IPS-18a (cell line): ENCODE results near the gene VRK3.
"Not testable (repeated sequence)": the region's sequence is repeated elsewhere in the genome, so short reads cannot be mapped to it uniquely, and the experiment has no call there.

ENCODE experiments used
- H3K27ac ChIP-seq: one replicate; pipeline ENCODE4 v1.5.1; 2013; ENCODE audit warnings: low read length
- H3K27me3 ChIP-seq: one replicate; pipeline ENCODE4 v1.6.1; 2013; ENCODE audit warnings: mild to moderate bottlenecking, low read length; ENCODE audit not compliant: control insufficient read depth, insufficient read depth
- H3K36me3 ChIP-seq: one replicate; pipeline ENCODE4 v1.6.1; 2013; ENCODE audit warnings: low read depth, low read length; ENCODE audit not compliant: control insufficient read depth
- H3K4me1 ChIP-seq: one replicate; pipeline ENCODE4 v1.6.1; 2013; ENCODE audit warnings: low read depth, low read length; ENCODE audit not compliant: control insufficient read depth
- H3K4me3 ChIP-seq: one replicate; pipeline ENCODE4 v1.5.1; 2013; ENCODE audit warnings: low read length
- H3K9ac ChIP-seq: one replicate; pipeline ENCODE4 v1.6.1; 2013; ENCODE audit warnings: mild to moderate bottlenecking, low read length, moderate library complexity
- H3K9me3 ChIP-seq: one replicate; pipeline ENCODE4 v1.6.1; 2013; ENCODE audit warnings: low read depth, low read length; ENCODE audit not compliant: control insufficient read depth

The VRK3 gene

GRCh38 chr19:49971991-49972411, 53.2 kb downstream of the VRK3 start:
- H3K9ac ChIP-seq: no peak overlapping the region
- no peaks in the 10 kb centered on the region for H3K9me3 ChIP-seq
- H3K27ac ChIP-seq: no peak overlapping the region
- no peaks in the 10 kb centered on the region for H3K36me3 ChIP-seq
- no peak overlapping the region for H3K4me3 ChIP-seq
- H3K27me3 ChIP-seq: no peaks in the 10 kb centered on the region
- no peaks in the 10 kb centered on the region for H3K4me1 ChIP-seq

- H3K27ac ChIP-seq, H3K27me3 ChIP-seq, H3K4me3 ChIP-seq, H3K9me3 ChIP-seq, H3K9ac ChIP-seq, H3K36me3 ChIP-seq, H3K4me1 ChIP-seq: not testable (repeated sequence)
Observed at GRCh38 chr19:49969355-49969754, 55.8 kb downstream of the VRK3 start.

DNA sequence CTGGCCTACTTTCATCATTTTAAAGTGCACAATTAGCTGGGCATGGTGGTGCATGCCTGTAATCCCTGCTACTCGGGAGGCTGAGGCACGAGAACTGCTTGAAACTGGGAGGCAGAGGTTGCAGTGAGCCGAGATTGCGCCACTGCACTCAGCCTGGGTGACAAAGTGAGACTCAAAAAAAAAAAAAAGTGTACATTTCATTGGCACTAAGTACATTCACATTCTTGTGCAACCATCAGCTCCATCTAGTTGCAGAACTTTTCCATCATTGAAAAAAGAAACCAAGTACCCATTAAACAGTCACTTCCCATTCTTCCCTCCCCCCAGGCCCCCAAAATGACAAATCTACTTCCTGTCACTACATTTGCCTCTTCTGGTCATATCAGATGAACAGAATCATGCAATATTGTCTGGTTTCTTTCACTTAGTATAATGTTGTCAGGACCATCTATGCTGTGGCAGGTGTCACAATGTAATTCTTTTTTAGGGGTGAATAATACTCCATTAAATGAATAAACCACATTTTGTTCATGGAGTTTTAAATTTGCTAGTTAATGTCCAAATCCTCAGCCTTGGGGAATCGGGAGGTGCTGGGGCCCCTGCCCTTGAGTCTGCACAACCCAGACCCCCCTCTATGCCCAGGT, 56.8 kb downstream of the VRK3 start:
- H3K9me3 ChIP-seq: no peaks in the 10 kb centered on the region
- no peaks in the 10 kb centered on the region for H3K36me3 ChIP-seq
- no peaks in the 10 kb centered on the region for H3K27me3 ChIP-seq
- no peak overlapping the region for H3K27ac ChIP-seq
- H3K4me1 ChIP-seq: no peaks in the 10 kb centered on the region
- no peak overlapping the region for H3K9ac ChIP-seq
- H3K4me3 ChIP-seq: no peak overlapping the region

DNA sequence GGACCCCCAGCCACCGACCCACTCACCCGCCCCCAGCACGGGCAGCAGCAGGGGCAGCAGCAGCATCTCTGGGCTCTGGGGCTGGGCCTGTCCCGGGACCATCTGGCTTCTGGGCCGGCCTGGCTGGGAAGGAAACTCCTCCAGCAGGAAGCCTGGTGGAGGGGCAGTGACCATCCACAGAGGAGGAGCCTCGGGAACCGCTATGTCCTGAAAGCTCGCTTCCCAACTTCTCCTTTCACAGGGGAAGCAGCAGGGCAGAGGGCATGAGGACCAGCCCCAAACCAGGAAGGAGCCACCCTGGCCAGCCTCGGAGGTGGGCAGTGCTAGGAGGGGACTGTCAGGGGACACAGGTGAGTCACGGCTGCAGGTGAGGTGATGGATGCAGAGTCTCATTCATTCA, 64.2 kb downstream of the VRK3 start, which contains the start of gene SIGLEC11:
Gene SIGLEC11 (minus strand): TSS at position 193 of the 400 bp plus-strand sequence. CDS start 91 bp downstream, at position 102.
- H3K9ac ChIP-seq, H3K36me3 ChIP-seq, H3K4me1 ChIP-seq, H3K4me3 ChIP-seq, H3K27me3 ChIP-seq, H3K27ac ChIP-seq, H3K9me3 ChIP-seq: not testable (repeated sequence)

DNA sequence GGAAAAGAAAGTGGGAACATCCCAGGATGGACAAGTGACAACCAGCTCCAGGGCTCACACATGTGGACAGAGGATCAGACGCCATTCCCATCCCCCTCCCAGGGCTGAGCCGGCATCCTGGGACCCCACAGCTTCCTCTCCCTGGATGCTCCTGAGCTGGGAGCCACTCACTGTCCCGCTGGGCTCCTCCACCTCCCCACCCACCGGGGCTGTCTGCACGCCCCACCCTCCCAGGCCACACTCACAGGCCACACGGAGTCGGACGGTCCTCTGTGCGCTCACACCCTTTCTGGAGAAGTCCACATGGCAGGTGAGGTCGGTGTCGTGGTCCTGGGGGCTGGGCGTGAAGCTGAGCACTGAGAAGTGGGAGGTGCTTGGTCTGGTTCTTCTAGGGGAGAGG, 65.3 kb downstream of the VRK3 start:
- not testable (repeated sequence) for H3K27me3 ChIP-seq

DNA sequence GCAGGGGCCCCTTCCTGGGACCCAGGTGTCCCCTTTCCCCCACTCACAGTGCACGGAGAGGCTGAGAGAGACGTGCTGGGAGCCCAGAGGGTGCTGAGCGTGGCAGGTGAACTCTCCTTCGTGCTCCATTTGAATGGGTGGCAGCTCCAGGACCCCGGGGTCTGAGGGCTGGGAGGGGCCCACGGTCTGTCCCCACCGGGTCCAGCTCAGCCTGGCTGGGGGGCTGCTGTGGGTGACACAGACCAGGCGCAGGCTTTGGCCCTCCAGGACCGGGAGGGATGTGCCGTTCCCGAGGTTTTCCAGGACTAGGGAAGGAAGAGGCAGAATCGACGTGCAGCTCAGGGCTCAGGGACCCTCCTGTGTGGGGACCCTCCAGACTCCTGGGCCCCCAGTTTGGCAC, 66.6 kb downstream of the VRK3 start:
- H3K9me3 ChIP-seq, H3K9ac ChIP-seq, H3K27me3 ChIP-seq: not testable (repeated sequence)

More for the DNA sequence above, 65.3 kb downstream of the VRK3 start:
- not testable (repeated sequence) for H3K36me3 ChIP-seq, H3K9me3 ChIP-seq, H3K27ac ChIP-seq, H3K9ac ChIP-seq, H3K4me3 ChIP-seq, H3K4me1 ChIP-seq

GRCh38 chr19:49958144-49958543, 67.0 kb downstream of the VRK3 start:
- H3K36me3 ChIP-seq, H3K27ac ChIP-seq, H3K9me3 ChIP-seq, H3K9ac ChIP-seq, H3K27me3 ChIP-seq, H3K4me3 ChIP-seq: not testable (repeated sequence)
- peaks cover 16% of the 10 kb centered on the region for H3K4me1 ChIP-seq

More for the DNA sequence above, 66.6 kb downstream of the VRK3 start:
- not testable (repeated sequence) for H3K27ac ChIP-seq, H3K36me3 ChIP-seq, H3K4me3 ChIP-seq
- peaks cover 15% of the 10 kb centered on the region for H3K4me1 ChIP-seq

- Histone ChIP-seq H3K4me1 (peaks cover 16% of the 10 kb centered on the region), H3K36me3 (no peaks in the 10 kb centered on the region), H3K27ac (no peak overlapping the region), H3K27me3 (no peaks in the 10 kb centered on the region), H3K9ac (no peak overlapping the region), H3K9me3 (no peaks in the 10 kb centered on the region), H3K4me3 (no peak overlapping the region)
Observed at GRCh38 chr19:49957262-49957915, 67.8 kb downstream of the VRK3 start.

DNA sequence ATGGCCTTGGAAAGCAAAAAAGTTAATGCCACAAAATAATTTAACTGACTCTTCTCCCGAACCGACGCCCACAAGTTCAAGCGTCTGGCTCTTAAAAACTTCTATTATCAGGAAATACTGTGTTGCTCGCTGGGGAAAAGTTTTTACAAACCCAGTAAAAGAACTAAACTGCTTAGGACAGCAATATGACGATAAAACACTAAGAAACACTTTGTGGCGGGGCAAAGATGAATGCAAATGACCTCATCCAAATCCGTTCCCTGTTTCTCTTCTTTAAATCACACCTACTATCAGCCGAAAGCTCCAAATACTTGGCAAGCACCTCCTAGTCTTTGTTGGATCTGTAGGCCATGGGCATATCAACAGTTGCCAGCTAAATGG, 69.1 kb downstream of the VRK3 start:
- H3K36me3 ChIP-seq: no peaks in the 10 kb centered on the region
- no peaks in the 10 kb centered on the region for H3K27me3 ChIP-seq
- H3K9ac ChIP-seq: no peak overlapping the region
- no peaks in the 10 kb centered on the region for H3K9me3 ChIP-seq
- H3K27ac ChIP-seq: no peak overlapping the region
- no peak overlapping the region for H3K4me3 ChIP-seq
- H3K4me1 ChIP-seq: peaks cover 16% of the 10 kb centered on the region

DNA sequence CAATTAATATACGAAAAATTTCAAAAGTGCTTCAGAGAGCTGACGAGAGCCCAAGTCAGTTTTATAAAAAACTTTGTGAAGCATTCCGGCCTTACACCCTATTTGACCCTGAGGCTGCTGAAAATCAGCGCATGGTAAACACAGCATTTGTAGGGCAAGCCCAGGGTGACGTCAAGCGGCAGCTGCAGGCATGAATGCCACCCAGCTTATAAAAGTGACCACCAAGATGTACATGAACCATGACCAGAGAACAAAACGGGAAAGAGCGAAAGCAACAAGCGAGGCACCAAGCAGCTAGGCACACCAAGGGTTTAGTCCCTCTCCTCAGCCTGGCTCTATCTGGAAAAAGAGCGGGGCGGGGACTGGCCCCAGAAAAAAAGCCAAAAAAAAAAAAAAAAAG, 70.2 kb downstream of the VRK3 start:
- no peak overlapping the region for H3K27ac ChIP-seq
- peaks cover 16% of the 10 kb centered on the region for H3K4me1 ChIP-seq
- H3K9ac ChIP-seq: no peak overlapping the region
- no peaks in the 10 kb centered on the region for H3K9me3 ChIP-seq
- H3K36me3 ChIP-seq: no peaks in the 10 kb centered on the region
- no peaks in the 10 kb centered on the region for H3K27me3 ChIP-seq
- no peak overlapping the region for H3K4me3 ChIP-seq

- H3K36me3 ChIP-seq: no peaks in the 10 kb centered on the region
- H3K27ac ChIP-seq: no peak overlapping the region
- no peaks in the 10 kb centered on the region for H3K9me3 ChIP-seq
- no peaks in the 10 kb centered on the region for H3K27me3 ChIP-seq
- H3K9ac ChIP-seq: no peak overlapping the region
- no peak overlapping the region for H3K4me3 ChIP-seq
- H3K4me1 ChIP-seq: peaks cover 16% of the 10 kb centered on the region
Observed at GRCh38 chr19:49954092-49954829, 70.9 kb downstream of the VRK3 start.
